ENCODE results near the gene PDZRN4.
"Not testable (repeated sequence)": the region's sequence is repeated elsewhere in the genome, so short reads cannot be mapped to it uniquely, and the experiment has no call there.

PDZRN4 gene

GRCh38 chr12:41563051-41563450 lies 374.9 kb downstream of the PDZRN4 start:
- TF ChIP-seq POLR2A (IDR thresholded peaks at IDR 0.05; ENCODE audit: low read depth, low read length), result no peak
- DNase-seq (ENCODE audit: insufficient read length, low spot score), result no peak
- FAIRE-seq, result no peak

GRCh38 chr12:41564816-41565215 lies 376.7 kb downstream of the PDZRN4 start:
- FAIRE-seq (no peak), DNase-seq (ENCODE audit: insufficient read length, low spot score) (no peak)
- TF ChIP-seq POLR2A (IDR thresholded peaks at IDR 0.05; ENCODE audit: low read depth, low read length), result no peak

GRCh38 chr12:41566703-41567102 lies 378.6 kb downstream of the PDZRN4 start:
- TF ChIP-seq POLR2A (IDR thresholded peaks at IDR 0.05; ENCODE audit: low read depth, low read length), result no peak
- FAIRE-seq (no peak), DNase-seq (ENCODE audit: insufficient read length, low spot score) (no peak)

- TF ChIP-seq POLR2A (IDR thresholded peaks at IDR 0.05; ENCODE audit: low read depth, low read length), result no peak
- DNase-seq (ENCODE audit: insufficient read length, low spot score) (no peak), FAIRE-seq (no peak)
Observed at GRCh38 chr12:41573445-41573844, 385.3 kb downstream of the PDZRN4 start.

GRCh38 chr12:41576925-41577324 lies 388.8 kb downstream of the PDZRN4 start:
- no peak for FAIRE-seq
- TF ChIP-seq POLR2A (IDR thresholded peaks at IDR 0.05; ENCODE audit: low read depth, low read length), result no peak
- DNase-seq (ENCODE audit: insufficient read length, low spot score), result no peak

- FAIRE-seq (no peak), DNase-seq (ENCODE audit: insufficient read length, low spot score) (no peak)
- no peak for TF ChIP-seq POLR2A (IDR thresholded peaks at IDR 0.05; ENCODE audit: low read depth, low read length)
Observed at GRCh38 chr12:41577995-41578394, 389.9 kb downstream of the PDZRN4 start.

GRCh38 chr12:41585784-41586183 lies 397.7 kb downstream of the PDZRN4 start:
- DNase-seq (ENCODE audit: insufficient read length, low spot score) (no peak), FAIRE-seq (no peak)
- no peak for TF ChIP-seq POLR2A (IDR thresholded peaks at IDR 0.05; ENCODE audit: low read depth, low read length)

- TF ChIP-seq POLR2A (IDR thresholded peaks at IDR 0.05; ENCODE audit: low read depth, low read length), result no peak
- DNase-seq (ENCODE audit: insufficient read length, low spot score) (no peak), FAIRE-seq (no peak)
Observed at GRCh38 chr12:41587574-41587973, 399.5 kb downstream of the PDZRN4 start.

- no peak for DNase-seq (ENCODE audit: insufficient read length, low spot score)
- no peak for FAIRE-seq
Observed at GRCh38 chr12:41589878-41590277, 401.8 kb downstream of the PDZRN4 start.

GRCh38 chr12:41596190-41596589 lies 408.1 kb downstream of the PDZRN4 start:
- no peak for FAIRE-seq

More at GRCh38 chr12:41589878-41590277, 401.8 kb downstream of the PDZRN4 start:
- no peak for TF ChIP-seq POLR2A (IDR thresholded peaks at IDR 0.05; ENCODE audit: low read depth, low read length)

GRCh38 chr12:41604830-41605229 lies 416.7 kb downstream of the PDZRN4 start:
- TF ChIP-seq POLR2A (IDR thresholded peaks at IDR 0.05; ENCODE audit: low read depth, low read length), result no peak
- FAIRE-seq, result no peak
- DNase-seq (ENCODE audit: insufficient read length, low spot score), result no peak

More at GRCh38 chr12:41596190-41596589, 408.1 kb downstream of the PDZRN4 start:
- no peak for TF ChIP-seq POLR2A (IDR thresholded peaks at IDR 0.05; ENCODE audit: low read depth, low read length)
- DNase-seq (ENCODE audit: insufficient read length, low spot score), result no peak

GRCh38 chr12:41605545-41606305 lies 417.6 kb downstream of the PDZRN4 start:
- FAIRE-seq, result no peak
- TF ChIP-seq POLR2A (IDR thresholded peaks at IDR 0.05; ENCODE audit: low read depth, low read length), result no peak
- DNase-seq (ENCODE audit: insufficient read length, low spot score), result no peak

- FAIRE-seq, result no peak
Observed at GRCh38 chr12:41606468-41607445, 418.6 kb downstream of the PDZRN4 start.

GRCh38 chr12:41612892-41613557 lies 424.9 kb downstream of the PDZRN4 start:
- FAIRE-seq (no peak), DNase-seq (ENCODE audit: insufficient read length, low spot score) (no peak)
- no peak for TF ChIP-seq POLR2A (IDR thresholded peaks at IDR 0.05; ENCODE audit: low read depth, low read length)

More at GRCh38 chr12:41606468-41607445, 418.6 kb downstream of the PDZRN4 start:
- no peak for TF ChIP-seq POLR2A (IDR thresholded peaks at IDR 0.05; ENCODE audit: low read depth, low read length)
- no peak for DNase-seq (ENCODE audit: insufficient read length, low spot score)

- not testable (repeated sequence) for DNase-seq (ENCODE audit: insufficient read length, low spot score); FAIRE-seq
Observed at GRCh38 chr12:41615174-41615573, 427.1 kb downstream of the PDZRN4 start.
